Measurements from ENCODE around the gene RASGRP2.
"Not testable (repeated sequence)": the region's sequence is repeated elsewhere in the genome, so short reads cannot be mapped to it uniquely, and the experiment has no call there.

RASGRP2 gene

DNA sequence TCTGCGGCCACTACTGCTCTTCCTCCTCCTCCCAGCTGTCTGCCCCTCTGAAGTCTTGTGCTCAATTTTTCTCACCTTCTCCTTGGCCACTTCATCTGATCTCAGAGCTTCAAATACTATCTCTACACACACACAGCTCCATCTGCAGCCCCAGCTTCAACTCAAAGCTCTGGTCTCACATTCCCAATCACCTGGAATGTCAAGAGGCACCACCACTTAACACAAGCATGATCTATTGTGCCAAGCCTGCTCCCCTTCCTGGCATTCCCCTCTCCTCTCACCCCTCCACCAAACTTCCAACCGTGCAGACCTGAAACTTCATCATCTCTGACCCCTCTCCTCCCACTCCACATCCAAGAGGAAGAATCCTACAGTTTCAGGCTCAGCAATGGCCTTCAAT lies 38.4 kb downstream of the RASGRP2 start:
- H3K4me3 ChIP-seq (ENCODE audit: low read depth, low read length) = no peak overlapping the region
- TF ChIP-seq, protein P1, sequence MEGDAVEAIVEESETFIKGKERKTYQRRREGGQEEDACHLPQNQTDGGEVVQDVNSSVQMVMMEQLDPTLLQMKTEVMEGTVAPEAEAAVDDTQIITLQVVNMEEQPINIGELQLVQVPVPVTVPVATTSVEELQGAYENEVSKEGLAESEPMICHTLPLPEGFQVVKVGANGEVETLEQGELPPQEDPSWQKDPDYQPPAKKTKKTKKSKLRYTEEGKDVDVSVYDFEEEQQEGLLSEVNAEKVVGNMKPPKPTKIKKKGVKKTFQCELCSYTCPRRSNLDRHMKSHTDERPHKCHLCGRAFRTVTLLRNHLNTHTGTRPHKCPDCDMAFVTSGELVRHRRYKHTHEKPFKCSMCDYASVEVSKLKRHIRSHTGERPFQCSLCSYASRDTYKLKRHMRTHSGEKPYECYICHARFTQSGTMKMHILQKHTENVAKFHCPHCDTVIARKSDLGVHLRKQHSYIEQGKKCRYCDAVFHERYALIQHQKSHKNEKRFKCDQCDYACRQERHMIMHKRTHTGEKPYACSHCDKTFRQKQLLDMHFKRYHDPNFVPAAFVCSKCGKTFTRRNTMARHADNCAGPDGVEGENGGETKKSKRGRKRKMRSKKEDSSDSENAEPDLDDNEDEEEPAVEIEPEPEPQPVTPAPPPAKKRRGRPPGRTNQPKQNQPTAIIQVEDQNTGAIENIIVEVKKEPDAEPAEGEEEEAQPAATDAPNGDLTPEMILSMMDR (IDR thresholded peaks at IDR 0.05; ENCODE audit: low read depth, low read length, missing control alignments) = no peak
- no peak for DNase-seq (ENCODE audit: low read depth)

DNA sequence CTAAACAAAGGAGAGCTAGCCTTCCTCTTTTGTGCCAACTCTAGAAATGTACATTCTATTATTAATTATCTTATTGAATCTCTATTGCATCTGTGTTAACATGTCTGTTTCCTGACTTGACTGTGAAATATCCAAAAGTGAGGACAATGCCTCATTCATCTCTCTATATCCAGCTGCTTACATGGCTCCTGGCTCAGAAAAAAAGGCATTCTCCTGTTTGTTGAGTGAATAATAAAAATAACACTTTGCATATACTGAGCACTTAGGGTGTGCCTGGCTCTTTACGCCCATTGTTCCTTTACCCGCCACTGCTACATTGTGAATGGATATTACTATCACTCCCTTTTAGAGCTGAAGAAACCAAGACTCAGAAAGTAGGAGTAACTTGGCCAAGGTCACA lies 40.9 kb downstream of the RASGRP2 start:
- TF ChIP-seq, protein P1 (IDR thresholded peaks at IDR 0.05; ENCODE audit: low read depth, low read length, missing control alignments) = no peak
- no peak overlapping the region for H3K4me3 ChIP-seq (ENCODE audit: low read depth, low read length)
- DNase-seq (ENCODE audit: low read depth) = no peak

DNA sequence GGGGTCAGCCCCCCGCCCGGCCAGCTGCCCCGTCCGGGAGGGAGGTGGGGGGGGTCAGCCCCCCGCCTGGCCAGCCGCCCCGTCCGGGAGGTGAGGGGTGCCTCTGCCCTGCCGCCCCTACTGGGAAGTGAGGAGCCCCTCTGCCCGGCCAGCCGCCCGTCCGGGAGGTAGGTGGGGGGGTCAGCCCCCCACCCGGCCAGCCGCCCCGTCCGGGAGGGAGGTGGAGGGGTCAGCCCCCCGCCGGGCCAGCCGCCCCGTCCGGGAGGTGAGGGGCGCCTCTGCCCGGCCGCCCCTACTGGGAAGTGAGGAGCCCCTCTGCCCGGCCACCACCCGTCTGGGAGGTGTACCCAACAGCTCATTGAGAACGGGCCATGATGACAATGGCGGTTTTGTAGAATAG lies 42.0 kb downstream of the RASGRP2 start:
- DNase-seq (ENCODE audit: low read depth); H3K4me3 ChIP-seq (ENCODE audit: low read depth, low read length): not testable (repeated sequence)

DNA sequence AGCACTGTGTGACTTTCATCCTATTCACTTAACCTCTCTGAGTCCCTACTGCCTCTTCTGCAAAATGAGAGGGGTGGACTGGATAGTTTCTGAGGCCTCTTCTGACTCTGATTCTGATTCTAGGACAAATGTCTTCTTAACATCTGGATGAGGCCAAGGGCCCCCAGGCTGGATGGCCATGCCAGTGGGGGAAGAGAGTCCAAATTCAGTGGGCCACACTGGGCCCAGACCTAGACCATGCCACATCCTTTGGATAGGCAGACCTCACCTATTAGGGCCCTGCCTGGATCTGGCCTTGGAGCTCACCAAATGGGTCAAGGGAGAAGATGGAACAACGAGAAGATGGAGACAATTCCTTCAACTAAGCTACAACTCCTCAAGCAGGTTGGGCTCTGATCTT lies 45.5 kb downstream of the RASGRP2 start:
- H3K4me3 ChIP-seq (ENCODE audit: low read depth, low read length) = no peak overlapping the region
- TF ChIP-seq, protein P1 (IDR thresholded peaks at IDR 0.05; ENCODE audit: low read depth, low read length, missing control alignments) = no peak
- DNase-seq (ENCODE audit: low read depth) = no peak

DNA sequence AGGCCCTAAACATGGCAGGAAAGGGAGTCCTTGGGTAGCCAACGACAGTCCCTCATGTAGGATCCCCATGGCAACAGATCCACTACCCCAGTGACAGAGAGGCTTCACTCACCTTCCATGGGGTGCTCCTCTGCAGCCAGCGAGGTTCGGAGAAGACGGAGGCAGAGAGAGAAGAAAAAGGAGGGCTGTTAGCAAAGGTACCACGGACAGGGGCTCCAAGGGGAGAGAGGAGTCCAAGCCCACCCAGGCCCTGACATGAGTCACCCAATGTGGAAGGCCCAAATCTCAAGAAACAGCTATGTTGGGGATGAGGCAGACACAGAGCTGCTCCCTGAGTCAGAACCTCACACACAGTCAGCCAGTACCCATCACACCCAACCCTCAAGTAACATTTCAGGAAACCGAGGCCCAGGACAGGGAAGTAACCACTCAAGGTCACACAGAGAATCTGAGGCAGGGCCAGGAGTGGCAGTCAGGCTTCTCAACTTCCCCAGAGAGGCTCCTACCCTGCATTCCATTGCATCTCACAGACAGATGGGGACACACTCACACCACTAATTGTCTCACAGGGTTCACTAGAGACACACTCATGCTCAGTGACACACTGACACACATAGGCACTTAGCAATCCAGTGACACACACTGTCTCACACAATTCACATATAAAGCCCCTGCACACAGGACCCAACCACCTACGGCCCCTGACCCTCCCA lies 46.1 kb downstream of the RASGRP2 start:
- no peak for DNase-seq (ENCODE audit: low read depth)
- no peak overlapping the region for H3K4me3 ChIP-seq (ENCODE audit: low read depth, low read length)
- TF ChIP-seq, protein P1 (IDR thresholded peaks at IDR 0.05; ENCODE audit: low read depth, low read length, missing control alignments) = no peak

DNA sequence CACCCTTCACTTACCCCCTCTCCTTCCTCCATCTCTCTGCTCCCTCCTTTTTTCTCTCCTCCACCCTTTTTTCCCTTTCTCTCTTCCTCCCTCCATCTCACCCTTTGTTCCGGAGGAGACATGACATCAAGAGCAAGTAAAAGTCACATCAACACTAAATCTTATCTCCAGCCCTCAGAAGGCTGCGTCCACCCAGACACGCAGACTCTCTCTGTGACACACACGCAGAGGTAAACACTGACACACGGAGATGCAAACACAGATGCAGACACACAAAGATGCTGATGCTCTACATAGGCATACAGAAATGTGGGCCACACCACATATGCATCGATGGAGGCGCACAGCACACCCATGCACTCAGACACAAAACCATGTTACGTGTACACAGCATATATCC lies 47.9 kb downstream of the RASGRP2 start:
- H3K4me3 ChIP-seq (ENCODE audit: low read depth, low read length) = no peak overlapping the region
- DNase-seq (ENCODE audit: low read depth) = no peak
- TF ChIP-seq, protein P1 (IDR thresholded peaks at IDR 0.05; ENCODE audit: low read depth, low read length, missing control alignments) = no peak

DNA sequence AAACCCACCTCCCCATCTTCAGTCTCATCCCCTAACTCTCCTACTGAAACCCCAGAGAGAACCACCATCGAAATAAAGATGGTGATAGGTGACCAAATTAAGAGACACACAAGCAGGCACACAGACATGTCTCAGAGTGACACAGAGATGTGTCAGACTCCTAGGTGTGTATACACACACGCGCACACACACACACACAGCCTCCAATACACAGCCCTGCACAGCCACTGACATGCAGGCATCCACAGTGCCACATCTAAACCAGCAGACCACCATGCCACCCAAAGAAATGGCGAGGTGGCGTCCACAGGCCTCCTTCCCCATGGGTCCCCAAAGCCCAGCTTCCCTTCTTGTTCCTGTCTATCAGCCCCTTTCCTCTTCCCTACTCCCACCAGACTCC lies 48.4 kb downstream of the RASGRP2 start:
- no peak for DNase-seq (ENCODE audit: low read depth)
- TF ChIP-seq, protein P1 (IDR thresholded peaks at IDR 0.05; ENCODE audit: low read depth, low read length, missing control alignments) = no peak
- no peak overlapping the region for H3K4me3 ChIP-seq (ENCODE audit: low read depth, low read length)
